Caco-2 (cell line): ENCODE measurements around the gene NFKBIL1. TPM values are rescaled to one million over a fixed set of nuclear protein-coding genes. Genes with fewer than 3 reads are reported as not detected.

Experiments
- BruUV-seq: library from RNA; stranded (reverse); fragments of 400-500 nt; replicated peaks from 2 replicates; lab custom pipeline; 2021; lab: Mats Ljungman, UMichigan
- CTCF ChIA-PET: fragments of 300-600 bp; sonication (Branson Sonifier 250); formaldehyde crosslinking; loops from one replicate; lab custom pipeline; 2022; ENCODE audit warnings: antibody characterized with exemption; lab: Charles Lee
- POLR2A ChIA-PET: fragments of 300-600 bp; sonication (Branson Sonifier 250); formaldehyde crosslinking; loops from one replicate; lab custom pipeline; 2022; ENCODE audit warnings: antibody characterized with exemption; lab: Charles Lee
- DNase-seq, 2 experiments: peaks; one replicate each; pipeline versions ENCODE4 v3.0.0 to v3.0.0-alpha.2; 2020 to 2022
- H3K27me3 ChIP-seq: replicated peaks from 2 replicates; pipeline ENCODE4 v1.6.0; 2011; ENCODE audit warnings: low read length; ENCODE audit not compliant: control insufficient read depth, insufficient read depth
- H3K36me3 ChIP-seq: 2 replicates; pipeline ENCODE4 v1.5.1; 2011; ENCODE audit warnings: low read length; ENCODE audit not compliant: control insufficient read depth, insufficient read depth
- H3K4me1 ChIP-seq: fragments of 250-450 bp; sonication (Bioruptor Pico); 2 replicates; pipeline ENCODE4 v1.5.1; 2020; ENCODE audit warnings: mild to moderate bottlenecking
- H3K4me3 ChIP-seq: 2 replicates; pipeline ENCODE4 v1.5.1; 2011; ENCODE audit warnings: low read depth, mild to moderate bottlenecking, control low read depth, low read length
- H3K9me3 ChIP-seq: fragments of 250-450 bp; sonication (Bioruptor Pico); 2 replicates; pipeline ENCODE4 v1.5.1; 2020; ENCODE audit warnings: mild to moderate bottlenecking, moderate library complexity
- H3K27ac Mint-ChIP-seq: one replicate; pipeline ENCODE4 v1.8.0; 2022; ENCODE audit warnings: mixed read lengths; ENCODE audit not compliant: unreplicated experiment
- H3K27me3 Mint-ChIP-seq: one replicate; pipeline ENCODE4 v1.8.0; 2022; ENCODE audit warnings: mixed read lengths; ENCODE audit not compliant: insufficient read depth, unreplicated experiment
- H3K36me3 Mint-ChIP-seq: one replicate; pipeline ENCODE4 v1.8.0; 2022; ENCODE audit warnings: mild to moderate bottlenecking, mixed read lengths; ENCODE audit not compliant: insufficient read depth, unreplicated experiment
- H3K4me1 Mint-ChIP-seq: one replicate; pipeline ENCODE4 v1.8.0; 2022; ENCODE audit warnings: low read depth, mixed read lengths; ENCODE audit not compliant: unreplicated experiment
- H3K4me3 Mint-ChIP-seq: one replicate; pipeline ENCODE4 v1.8.0; 2022; ENCODE audit warnings: mild to moderate bottlenecking, moderate library complexity, mixed read lengths; ENCODE audit not compliant: unreplicated experiment
- H3K9me3 Mint-ChIP-seq: one replicate; pipeline ENCODE4 v1.8.0; 2022; ENCODE audit warnings: mixed read lengths; ENCODE audit not compliant: unreplicated experiment
- intact Hi-C: fragments of 100-400 bp; cut with micrococcal nuclease; formaldehyde crosslinking; loops from one replicate; pipeline ENCODE4 v1.10.0; 2022; ENCODE audit not compliant: unreplicated experiment
- total RNA-seq: library from RNA; stranded (reverse); gene quantifications from 2 replicates; pipeline ENCODE4 v1.2.3, GENCODE V29; 2022
- TF ChIP-seq, protein P1 (sequence below), 2 experiments: fragments of 200-600 bp in 1 of 2; IDR thresholded peaks; 1 replicate in 1 of 2; 2 replicates in 1 of 2; pipeline versions ENCODE4 v1.5.1 to v1.8.0; 2011 to 2022; ENCODE audit warnings: antibody characterized with exemption in 1 of 2, control low read depth in 1 of 2, inconsistent platforms in 1 of 2, low read depth in 1 of 2, low read length in 1 of 2, mild to moderate bottlenecking in 1 of 2, moderate library complexity in 1 of 2; ENCODE audit not compliant: insufficient read depth in 1 of 2, severe bottlenecking in 1 of 2, unreplicated experiment in 1 of 2

NFKBIL1 gene
- total RNA-seq, 1 experiment from 2014 or later, result 14.7 TPM

DNA sequence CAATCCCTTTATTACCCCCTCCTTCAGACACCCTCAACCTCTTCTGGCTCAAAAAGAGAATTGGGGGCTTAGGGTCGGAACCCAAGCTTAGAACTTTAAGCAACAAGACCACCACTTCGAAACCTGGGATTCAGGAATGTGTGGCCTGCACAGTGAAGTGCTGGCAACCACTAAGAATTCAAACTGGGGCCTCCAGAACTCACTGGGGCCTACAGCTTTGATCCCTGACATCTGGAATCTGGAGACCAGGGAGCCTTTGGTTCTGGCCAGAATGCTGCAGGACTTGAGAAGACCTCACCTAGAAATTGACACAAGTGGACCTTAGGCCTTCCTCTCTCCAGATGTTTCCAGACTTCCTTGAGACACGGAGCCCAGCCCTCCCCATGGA is 30.2 kb downstream of the NFKBIL1 start:
- no peak overlapping the region for H3K27ac Mint-ChIP-seq
- POLR2A ChIA-PET, result no interaction called here

GRCh38 chr6:31578184-31579118 is 31.0 kb downstream of the NFKBIL1 start:
- intact Hi-C loops, result no loop called here
- ChIA-PET CTCF (interaction anchor here (0.6 kb wide), 1 partner anchor 197 kb away, joined by 5 read pairs; no protein-coding TSS in a partner anchor), POLR2A (no interaction called here)
- Histone ChIP-seq H3K27me3 (no peaks in the 10 kb centered on the region), H3K9me3 (no peaks in the 10 kb centered on the region), H3K36me3 (no peaks in the 10 kb centered on the region), H3K4me3 (no peak overlapping the region), H3K4me1 (peaks cover 11% of the 10 kb centered on the region)
- Mint-ChIP-seq H3K27me3 (no peaks in the 10 kb centered on the region), H3K27ac (no peak overlapping the region), H3K9me3 (no peaks in the 10 kb centered on the region), H3K36me3 (peaks cover 5% of the 10 kb centered on the region), H3K4me1 (peaks cover 27% of the 10 kb centered on the region), H3K4me3 (no peak overlapping the region)
- TF ChIP-seq, protein P1, sequence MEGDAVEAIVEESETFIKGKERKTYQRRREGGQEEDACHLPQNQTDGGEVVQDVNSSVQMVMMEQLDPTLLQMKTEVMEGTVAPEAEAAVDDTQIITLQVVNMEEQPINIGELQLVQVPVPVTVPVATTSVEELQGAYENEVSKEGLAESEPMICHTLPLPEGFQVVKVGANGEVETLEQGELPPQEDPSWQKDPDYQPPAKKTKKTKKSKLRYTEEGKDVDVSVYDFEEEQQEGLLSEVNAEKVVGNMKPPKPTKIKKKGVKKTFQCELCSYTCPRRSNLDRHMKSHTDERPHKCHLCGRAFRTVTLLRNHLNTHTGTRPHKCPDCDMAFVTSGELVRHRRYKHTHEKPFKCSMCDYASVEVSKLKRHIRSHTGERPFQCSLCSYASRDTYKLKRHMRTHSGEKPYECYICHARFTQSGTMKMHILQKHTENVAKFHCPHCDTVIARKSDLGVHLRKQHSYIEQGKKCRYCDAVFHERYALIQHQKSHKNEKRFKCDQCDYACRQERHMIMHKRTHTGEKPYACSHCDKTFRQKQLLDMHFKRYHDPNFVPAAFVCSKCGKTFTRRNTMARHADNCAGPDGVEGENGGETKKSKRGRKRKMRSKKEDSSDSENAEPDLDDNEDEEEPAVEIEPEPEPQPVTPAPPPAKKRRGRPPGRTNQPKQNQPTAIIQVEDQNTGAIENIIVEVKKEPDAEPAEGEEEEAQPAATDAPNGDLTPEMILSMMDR (IDR thresholded peaks at IDR 0.05; ENCODE audit: insufficient read depth in 1 of 2, low read depth in 1 of 2, low read length in 1 of 2, severe bottlenecking in 1 of 2, unreplicated experiment in 1 of 2), result no peak
- DNase-seq, result no peak
- no TSS peak for BruUV-seq

More for the DNA sequence above, 30.2 kb downstream of the NFKBIL1 start:
- intact Hi-C loops, result no loop called here
- no peaks in the 10 kb centered on the region for H3K36me3 ChIP-seq
- no peak overlapping the region for H3K4me3 ChIP-seq
- Mint-ChIP-seq H3K36me3 (peaks cover 5% of the 10 kb centered on the region), H3K4me1 (peaks cover 31% of the 10 kb centered on the region), H3K27me3 (no peaks in the 10 kb centered on the region), H3K9me3 (no peaks in the 10 kb centered on the region), H3K4me3 (no peak overlapping the region)
- H3K4me1 ChIP-seq, result peaks cover 14% of the 10 kb centered on the region
- H3K9me3 ChIP-seq, result no peaks in the 10 kb centered on the region
- TF ChIP-seq, protein P1 (IDR thresholded peaks at IDR 0.05; ENCODE audit: insufficient read depth in 1 of 2, low read depth in 1 of 2, low read length in 1 of 2, severe bottlenecking in 1 of 2, unreplicated experiment in 1 of 2), result no peak
- BruUV-seq, result no TSS peak
- H3K27me3 ChIP-seq, result no peaks in the 10 kb centered on the region
- CTCF ChIA-PET, result interaction anchor here (0.6 to 1.1 kb wide), 2 partner anchors 19 to 198 kb away, joined by 3 to 5 read pairs; no protein-coding TSS in a partner anchor
- no peak for DNase-seq

DNA sequence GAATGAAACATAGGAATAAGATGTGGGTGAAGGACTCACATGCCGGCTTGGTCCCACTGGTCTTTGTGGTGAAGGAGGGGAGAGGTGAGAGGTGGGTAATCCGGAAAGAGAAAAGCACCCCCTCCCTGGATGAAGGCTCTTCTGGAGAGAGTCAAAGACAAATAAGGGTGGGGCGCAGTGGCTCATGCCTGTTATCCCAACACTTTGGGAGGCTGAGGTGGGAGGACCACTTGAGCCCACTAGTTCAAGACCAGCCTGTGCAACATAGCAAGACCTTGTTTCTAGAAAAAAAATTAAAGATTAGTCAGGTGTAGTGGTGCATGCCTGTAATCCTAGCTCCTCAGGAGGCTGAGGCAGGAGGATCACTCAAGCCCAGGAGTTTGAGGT is 31.7 kb downstream of the NFKBIL1 start:
- H3K27ac Mint-ChIP-seq, result no peak overlapping the region
- H3K4me1 Mint-ChIP-seq, result peaks cover 20% of the 10 kb centered on the region
- ChIA-PET CTCF (interaction anchor here (0.6 kb wide), 1 partner anchor 14 kb away, joined by 3 read pairs; the partner anchor contains the start of gene NCR3), POLR2A (no interaction called here)
- TF ChIP-seq, protein P1 (IDR thresholded peaks at IDR 0.05; ENCODE audit: insufficient read depth in 1 of 2, low read depth in 1 of 2, low read length in 1 of 2, severe bottlenecking in 1 of 2, unreplicated experiment in 1 of 2), result no peak
- H3K9me3 Mint-ChIP-seq, result no peaks in the 10 kb centered on the region
- H3K36me3 Mint-ChIP-seq, result peaks cover 5% of the 10 kb centered on the region
- H3K9me3 ChIP-seq, result no peaks in the 10 kb centered on the region
- H3K36me3 ChIP-seq, result no peaks in the 10 kb centered on the region
- H3K4me1 ChIP-seq, result peaks cover 4% of the 10 kb centered on the region
- H3K27me3 ChIP-seq, result no peaks in the 10 kb centered on the region
- intact Hi-C loops, result no loop called here
- BruUV-seq, result no TSS peak
- no peaks in the 10 kb centered on the region for H3K27me3 Mint-ChIP-seq
- no peak for DNase-seq
- no peak overlapping the region for H3K4me3 ChIP-seq
- no peak overlapping the region for H3K4me3 Mint-ChIP-seq
